HG03103 (cell line): ENCODE data around the gene PTMS.
"Not testable (repeated sequence)": the region's sequence is repeated elsewhere in the genome, so short reads cannot be mapped to it uniquely, and the experiment has no call there.

Experiments used
- ATAC-seq: cut with Tn5 transposase; IDR thresholded peaks from one replicate; pipeline ENCODE4 v1.9.1; 2021; ENCODE audit warnings: low read depth; ENCODE audit not compliant: unreplicated experiment

PTMS gene

GRCh38 chr12:6765634-6766581 is at the start of gene PTMS:
TSS of gene PTMS (plus strand) at chr12:6766363. CDS start at chr12:6766706, 343 bp downstream.
- no peak for ATAC-seq

GRCh38 chr12:6716874-6717437 is 49.2 kb upstream of the PTMS start:
- no peak for ATAC-seq

GRCh38 chr12:6722863-6723262 is 43.3 kb upstream of the PTMS start:
- no peak for ATAC-seq

GRCh38 chr12:6723607-6724408 is 42.4 kb upstream of the PTMS start, which contains the start of gene COPS7A:
TSS of gene COPS7A (plus strand) at chr12:6724046. CDS start at chr12:6724657, 611 bp downstream.
- ATAC-seq, result peak; percentile 88

- peak; percentile 1 for ATAC-seq
Observed at GRCh38 chr12:6724409-6724797, 41.8 kb upstream of the PTMS start.

GRCh38 chr12:6725350-6725749 is 40.8 kb upstream of the PTMS start:
- ATAC-seq, result no peak

- ATAC-seq, result no peak
Observed at GRCh38 chr12:6729186-6729585, 37.0 kb upstream of the PTMS start.

- no peak for ATAC-seq
Observed at GRCh38 chr12:6730169-6730568, 36.0 kb upstream of the PTMS start.

- no peak for ATAC-seq
Observed at GRCh38 chr12:6734506-6735387, 31.4 kb upstream of the PTMS start.

GRCh38 chr12:6735448-6736191 is 30.5 kb upstream of the PTMS start:
- ATAC-seq, result no peak

GRCh38 chr12:6736754-6737153 is 29.4 kb upstream of the PTMS start:
- no peak for ATAC-seq

GRCh38 chr12:6742080-6742479 is 24.1 kb upstream of the PTMS start:
- ATAC-seq, result not testable (repeated sequence)

GRCh38 chr12:6742834-6743233 is 23.3 kb upstream of the PTMS start:
- ATAC-seq, result no peak

- ATAC-seq, result not testable (repeated sequence)
Observed at GRCh38 chr12:6743300-6743699, 22.9 kb upstream of the PTMS start.

- no peak for ATAC-seq
Observed at GRCh38 chr12:6745741-6746525, 20.2 kb upstream of the PTMS start.

GRCh38 chr12:6747216-6747615 is 18.9 kb upstream of the PTMS start:
- ATAC-seq, result no peak

- no peak for ATAC-seq
Observed at GRCh38 chr12:6748761-6749160, 17.4 kb upstream of the PTMS start.

GRCh38 chr12:6750506-6750905 is 15.7 kb upstream of the PTMS start:
- no peak for ATAC-seq

GRCh38 chr12:6751767-6752166 is 14.4 kb upstream of the PTMS start:
- no peak for ATAC-seq
